Gastroesophageal sphincter (tissue), 3 donors: ENCODE results near the gene ID2.

Experiments used
- CTCF ChIP-seq, 4 experiments: fragments of 200-600 bp in 2 of 4; fragments of 450-650 bp in 2 of 4; sonication (generic) in 1 of 4; IDR thresholded peaks; one replicate each; pipeline ENCODE4 v1.5.1; 2017 to 2019; ENCODE audit warnings: antibody characterized with exemption in 4 of 4, mild to moderate bottlenecking in 2 of 4, moderate library complexity in 2 of 4
- POLR2A ChIP-seq, 2 donors: fragments of 450-650 bp; IDR thresholded peaks; one replicate each; pipeline ENCODE4 v1.6.1; 2017; ENCODE audit warnings: antibody characterized with exemption in 2 of 2, mild to moderate bottlenecking in 2 of 2, moderate library complexity in 1 of 2
- POLR2AphosphoS5 ChIP-seq: sonication (generic); formaldehyde crosslinking; IDR thresholded peaks from one replicate; pipeline ENCODE4 v1.6.1; 2017; ENCODE audit warnings: antibody characterized with exemption

- TF ChIP-seq POLR2A (IDR thresholded peaks at IDR 0.05) (no peak), CTCF (IDR thresholded peaks at IDR 0.05) (no peak), POLR2AphosphoS5 (no peak)
These were observed 32.4 kb downstream of the ID2 start for GRCh38 chr2:8714283-8714682.
